CD4-positive, alpha-beta memory T cell (primary cell): ENCODE data around the gene APBA2. TPM values are rescaled to one million over a fixed set of nuclear protein-coding genes. Genes with fewer than 3 reads are reported as not detected.

ENCODE experiments used
- CTCF ChIA-PET: fragments of 350-600 bp; sonication (Branson Sonifier 250); formaldehyde crosslinking; loops from one replicate; lab custom pipeline; 2021; ENCODE audit warnings: inconsistent platforms; ENCODE audit not compliant: partially characterized antibody; lab: Charles Lee
- POLR2A ChIA-PET: fragments of 350-600 bp; sonication (Branson Sonifier 250); formaldehyde crosslinking; loops from one replicate; lab custom pipeline; 2021; ENCODE audit not compliant: partially characterized antibody; lab: Charles Lee
- DNase-seq, 5 donors: peaks; one replicate each; pipeline versions ENCODE4 v3.0.0 to v3.0.0-alpha.2; 2020 to 2022; ENCODE audit warnings: mixed read lengths in 1 of 5
- H3K27ac ChIP-seq: one replicate; pipeline ENCODE4 v1.7.0; 2013; ENCODE audit warnings: low read depth, low read length
- H3K27me3 ChIP-seq: 2 replicates; pipeline ENCODE4 v1.7.0; 2013; ENCODE audit warnings: mild to moderate bottlenecking, low read length, moderate library complexity; ENCODE audit not compliant: insufficient read depth
- H3K36me3 ChIP-seq: 2 replicates; pipeline ENCODE4 v1.7.0; 2013; ENCODE audit warnings: mild to moderate bottlenecking, low read length, moderate library complexity; ENCODE audit not compliant: insufficient read depth
- H3K4me1 ChIP-seq: 2 replicates; pipeline ENCODE4 v1.7.0; 2013; ENCODE audit warnings: mild to moderate bottlenecking, low read length, moderate library complexity; ENCODE audit not compliant: insufficient read depth
- H3K4me3 ChIP-seq, 2 donors: one replicate each; pipeline ENCODE4 v1.7.0; 2013; ENCODE audit warnings: low read length in 2 of 2, mild to moderate bottlenecking in 1 of 2
- H3K9me3 ChIP-seq, 2 donors: one replicate each; pipeline ENCODE4 v1.7.0; 2013; ENCODE audit warnings: low read length in 2 of 2, control low read depth in 1 of 2; ENCODE audit not compliant: control insufficient read depth in 1 of 2
- H3K27ac Mint-ChIP-seq, 7 donors: one replicate each; pipeline ENCODE4 v1.8.0; 2020 to 2021; ENCODE audit warnings: mixed read lengths in 7 of 7, mild to moderate bottlenecking in 6 of 7, inconsistent platforms in 3 of 7, moderate library complexity in 3 of 7
- H3K27me3 Mint-ChIP-seq, 2 donors: one replicate each; pipeline ENCODE4 v1.8.0; 2020 to 2021; ENCODE audit warnings: mixed read lengths in 2 of 2
- H3K36me3 Mint-ChIP-seq, 2 donors: one replicate each; pipeline ENCODE4 v1.8.0; 2020 to 2021; ENCODE audit warnings: mixed read lengths in 2 of 2, inconsistent platforms in 1 of 2, mild to moderate bottlenecking in 1 of 2
- H3K4me1 Mint-ChIP-seq, 4 donors: one replicate each; pipeline ENCODE4 v1.8.0; 2020 to 2021; ENCODE audit warnings: mixed read lengths in 4 of 4, mild to moderate bottlenecking in 1 of 4
- H3K4me3 Mint-ChIP-seq, 8 donors: one replicate each; pipeline ENCODE4 v1.8.0; 2020 to 2021; ENCODE audit warnings: mixed read lengths in 8 of 8, mild to moderate bottlenecking in 7 of 8, moderate library complexity in 6 of 8, inconsistent platforms in 3 of 8
- H3K9me3 Mint-ChIP-seq, 8 donors: one replicate each; pipeline ENCODE4 v1.8.0; 2020 to 2021; ENCODE audit warnings: mixed read lengths in 8 of 8, mild to moderate bottlenecking in 5 of 8, inconsistent platforms in 3 of 8, moderate library complexity in 1 of 8
- intact Hi-C: fragments of 100-400 bp; cut with micrococcal nuclease; formaldehyde crosslinking; loops from one replicate; pipeline ENCODE4 v1.15.1; 2023
- polyA plus RNA-seq, 2 donors: library from polyadenylated mRNA; unstranded; fragments of 300-500 nt; fragmentation: Illumina TruSeq; gene quantifications; one replicate each; pipeline ENCODE4 v1.2.3, GENCODE V29; 2021
- total RNA-seq, 2 experiments: library from RNA; stranded (reverse); gene quantifications; one replicate each; pipeline ENCODE4 v1.2.3, GENCODE V29; 2021

The APBA2 gene
- total and polyA plus RNA-seq, 4 experiments from 2014 or later = 11.1 to 57.3 (median 40.4) TPM

DNA sequence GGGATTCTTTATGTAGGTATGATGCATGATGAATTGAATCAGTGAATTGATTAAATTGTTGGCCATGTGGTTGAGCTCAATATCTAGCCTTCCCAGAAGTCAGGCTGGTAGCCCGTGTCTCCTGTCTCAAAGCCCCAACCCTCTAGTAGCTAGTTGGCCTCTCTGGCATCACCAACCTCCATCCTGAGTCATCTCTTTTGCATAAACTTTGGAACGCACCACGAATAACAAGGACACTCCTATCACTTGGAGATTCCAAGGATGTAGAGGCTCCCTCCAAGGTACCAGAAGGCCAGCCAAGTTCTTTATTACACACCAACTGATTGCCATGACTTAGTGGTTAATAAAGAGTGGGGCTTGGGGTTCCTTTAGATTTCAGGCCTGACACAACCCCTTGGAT lies 148.4 kb downstream of the APBA2 start:
- no peak overlapping the region for H3K27ac Mint-ChIP-seq

DNA sequence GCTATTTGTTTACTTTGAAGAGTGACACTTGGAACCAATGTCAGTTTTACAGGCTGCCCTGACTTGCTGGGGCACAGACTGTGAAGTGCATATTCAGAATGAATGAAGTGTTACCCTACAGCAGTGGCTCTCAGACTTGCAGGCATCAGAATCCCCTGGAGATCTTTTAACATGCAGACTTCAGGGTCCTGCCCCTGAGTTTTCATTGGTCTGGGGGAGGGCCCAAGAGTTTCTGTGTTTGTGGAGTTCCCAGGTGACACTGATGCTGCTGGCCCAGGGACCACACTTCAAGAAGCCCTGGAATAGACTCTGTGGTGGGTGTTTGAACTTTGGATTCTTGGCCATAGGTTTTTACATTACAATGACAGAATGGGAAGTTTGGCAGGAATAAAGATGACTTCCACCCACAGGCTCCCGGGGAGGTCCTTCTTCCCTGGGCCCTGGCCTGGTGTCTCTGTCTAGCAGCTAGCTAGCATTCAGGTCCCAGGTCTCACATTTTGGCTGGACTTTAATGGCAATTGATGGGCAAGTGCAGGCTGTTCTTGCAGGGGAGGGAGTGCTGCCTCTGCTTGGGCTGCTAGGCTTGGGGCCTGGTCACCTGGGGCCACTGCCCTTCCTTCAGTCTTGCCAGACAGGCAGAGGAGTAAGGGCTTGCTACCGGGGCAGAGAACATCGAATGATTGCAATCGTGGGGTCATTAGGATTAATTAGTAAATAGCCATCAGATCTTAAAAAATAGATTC lies 149.0 kb downstream of the APBA2 start:
- no peak overlapping the region for H3K27ac ChIP-seq
- CTCF ChIA-PET = interaction anchor here (0.8 to 1.0 kb wide), 2 partner anchors 30 to 55 kb away, joined by 3 to 4 read pairs; no protein-coding TSS in a partner anchor
- H3K9me3 ChIP-seq = no peaks in the 10 kb centered on the region
- Mint-ChIP-seq H3K27me3 (no peaks in the 10 kb centered on the region), H3K9me3 (peaks cover 0 to 3% (median 0%) of the 10 kb centered on the region in 8 donors), H3K4me1 (peaks cover 25 to 71% (median 46%) of the 10 kb centered on the region in 4 donors), H3K4me3 (no peak overlapping the region), H3K36me3 (peaks cover 3 to 4% of the 10 kb centered on the region in 2 donors), H3K27ac (peak overlapping the region in 1 of 7 donors; percentile 49)
- peaks cover 32% of the 10 kb centered on the region for H3K4me1 ChIP-seq
- no peaks in the 10 kb centered on the region for H3K27me3 ChIP-seq
- intact Hi-C loops = no loop called here
- no peaks in the 10 kb centered on the region for H3K36me3 ChIP-seq
- POLR2A ChIA-PET = no interaction called here
- DNase-seq = no peak
- no peak overlapping the region for H3K4me3 ChIP-seq

More for the DNA sequence above, 148.4 kb downstream of the APBA2 start:
- Mint-ChIP-seq H3K27me3 (no peaks in the 10 kb centered on the region), H3K4me1 (peaks cover 22 to 67% (median 41%) of the 10 kb centered on the region in 4 donors), H3K4me3 (no peak overlapping the region), H3K36me3 (peaks cover 3 to 6% of the 10 kb centered on the region in 2 donors), H3K9me3 (peaks cover 0 to 3% (median 0%) of the 10 kb centered on the region in 8 donors)
- Histone ChIP-seq H3K4me3 (no peak overlapping the region), H3K4me1 (peaks cover 26% of the 10 kb centered on the region), H3K27ac (no peak overlapping the region), H3K27me3 (no peaks in the 10 kb centered on the region), H3K36me3 (no peaks in the 10 kb centered on the region), H3K9me3 (no peaks in the 10 kb centered on the region)
- intact Hi-C loops = no loop called here
- DNase-seq = no peak
- ChIA-PET POLR2A (no interaction called here), CTCF (interaction anchor here (0.8 to 1.0 kb wide), 2 partner anchors 31 to 56 kb away, joined by 3 to 4 read pairs; no protein-coding TSS in a partner anchor)

DNA sequence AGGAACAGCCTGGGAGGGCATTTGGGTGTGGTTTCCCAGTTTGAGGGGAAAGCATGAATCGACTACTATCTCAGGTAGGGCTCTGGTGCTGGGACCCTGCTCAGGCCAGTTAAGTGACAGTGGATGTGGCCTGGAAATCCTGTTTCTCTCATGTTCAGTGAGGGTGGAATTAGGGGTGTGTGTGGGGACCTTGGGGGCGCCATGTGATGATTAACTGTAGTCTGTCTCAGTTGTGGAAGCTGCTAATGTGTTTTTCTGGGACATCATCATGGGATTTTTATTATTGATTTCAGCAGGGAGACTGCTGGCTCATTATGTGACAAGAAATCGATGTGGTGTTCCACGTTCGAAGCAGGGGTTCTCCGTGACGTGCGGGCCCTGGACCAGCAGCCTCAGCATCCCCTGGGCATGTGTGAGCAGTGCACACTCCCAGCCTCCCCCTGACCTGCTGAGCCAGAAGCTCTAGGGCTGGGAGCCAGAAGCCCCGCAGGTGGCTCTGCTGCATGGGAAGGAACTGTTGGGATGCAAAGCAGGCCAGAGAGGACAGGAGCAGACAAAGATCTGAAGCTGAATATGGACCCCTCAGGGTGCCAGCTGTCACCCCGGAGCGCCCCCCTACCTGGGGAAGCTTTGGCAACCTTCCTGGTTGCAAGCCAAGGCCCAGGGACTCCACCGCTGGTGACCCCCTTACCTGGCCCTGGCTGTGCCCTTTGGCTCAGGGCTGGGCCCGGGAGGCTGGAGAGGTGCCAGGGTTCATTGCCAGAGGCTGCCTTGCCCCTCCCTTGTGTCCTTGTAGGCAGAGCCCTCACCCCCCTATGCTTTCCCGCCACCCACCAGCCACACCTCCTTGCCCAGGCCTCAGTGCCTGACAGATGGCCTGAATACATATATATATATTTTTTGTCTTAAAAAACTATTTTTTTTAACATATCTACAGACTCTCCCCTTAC lies 149.8 kb downstream of the APBA2 start:
- no peaks in the 10 kb centered on the region for H3K9me3 ChIP-seq
- Mint-ChIP-seq H3K36me3 (peaks cover under 1 to 3% of the 10 kb centered on the region in 2 donors), H3K27ac (peak overlapping the region in 1 of 7 donors; percentile 47), H3K27me3 (no peaks in the 10 kb centered on the region), H3K9me3 (peaks cover 0 to 3% (median 0%) of the 10 kb centered on the region in 8 donors), H3K4me1 (peaks cover 28 to 76% (median 49%) of the 10 kb centered on the region in 4 donors), H3K4me3 (no peak overlapping the region)
- no peak overlapping the region for H3K27ac ChIP-seq
- no peaks in the 10 kb centered on the region for H3K27me3 ChIP-seq
- no peak overlapping the region for H3K4me3 ChIP-seq
- POLR2A ChIA-PET = no interaction called here
- CTCF ChIA-PET = no interaction called here
- no peak for DNase-seq
- no peaks in the 10 kb centered on the region for H3K36me3 ChIP-seq
- intact Hi-C loops = no loop called here
- H3K4me1 ChIP-seq = peaks cover 33% of the 10 kb centered on the region

DNA sequence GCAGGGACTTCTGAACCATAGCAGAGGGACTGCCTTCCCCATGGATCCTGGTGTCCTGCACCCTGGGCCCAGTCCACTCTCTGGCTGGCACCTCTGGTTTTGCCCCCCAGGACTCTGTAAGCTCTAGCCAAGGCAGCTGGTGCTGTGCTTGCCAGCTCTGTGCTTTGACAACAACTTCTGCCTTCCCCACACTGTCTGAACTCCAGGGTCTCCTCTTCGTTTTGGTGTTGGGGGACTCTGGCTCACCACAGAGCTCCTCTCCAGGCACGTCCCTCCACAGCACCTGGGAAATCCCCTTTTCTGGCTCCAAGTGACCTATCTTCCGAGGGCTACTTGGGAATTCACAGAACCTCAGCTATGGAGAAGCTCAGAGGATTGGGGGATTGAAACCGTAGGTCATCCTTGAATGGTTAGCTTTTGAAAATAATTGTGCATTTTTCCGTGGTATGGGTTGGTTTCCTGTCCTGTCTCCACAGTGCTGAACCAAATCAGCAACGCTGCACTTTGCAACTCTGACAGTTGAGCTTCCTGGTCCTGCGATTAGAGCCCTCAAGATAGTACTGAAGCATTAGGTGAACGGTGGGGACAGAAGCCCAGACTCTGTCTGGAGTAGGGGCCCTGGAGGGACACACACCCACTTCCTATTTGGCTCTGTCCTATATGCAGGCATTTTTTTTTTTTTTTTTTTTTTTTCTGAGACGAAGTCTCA lies 152.4 kb downstream of the APBA2 start:
- Mint-ChIP-seq H3K27ac (peak overlapping the region in 1 of 7 donors; percentile 73), H3K9me3 (no peaks in the 10 kb centered on the region), H3K36me3 (peaks cover 0 to 2% of the 10 kb centered on the region in 2 donors), H3K27me3 (no peaks in the 10 kb centered on the region), H3K4me1 (peaks cover 22 to 66% (median 42%) of the 10 kb centered on the region in 4 donors), H3K4me3 (peak overlapping the region in 6 of 8 donors; percentile 7 to 69 (median 46))
- H3K27me3 ChIP-seq = no peaks in the 10 kb centered on the region
- H3K4me1 ChIP-seq = peaks cover 30% of the 10 kb centered on the region
- H3K4me3 ChIP-seq = no peak overlapping the region
- POLR2A ChIA-PET = interaction anchor here (0.8 kb wide), 1 partner anchor 102 kb away, joined by 4 read pairs; no protein-coding TSS in a partner anchor
- H3K36me3 ChIP-seq = no peaks in the 10 kb centered on the region
- CTCF ChIA-PET = interaction anchor here (1.0 to 1.5 kb wide), 3 partner anchors 13 to 64 kb away, joined by 3 to 4 read pairs (median 3); no protein-coding TSS in a partner anchor
- no peak for DNase-seq
- intact Hi-C loops = no loop called here
- H3K9me3 ChIP-seq = no peaks in the 10 kb centered on the region
- H3K27ac ChIP-seq = no peak overlapping the region

DNA sequence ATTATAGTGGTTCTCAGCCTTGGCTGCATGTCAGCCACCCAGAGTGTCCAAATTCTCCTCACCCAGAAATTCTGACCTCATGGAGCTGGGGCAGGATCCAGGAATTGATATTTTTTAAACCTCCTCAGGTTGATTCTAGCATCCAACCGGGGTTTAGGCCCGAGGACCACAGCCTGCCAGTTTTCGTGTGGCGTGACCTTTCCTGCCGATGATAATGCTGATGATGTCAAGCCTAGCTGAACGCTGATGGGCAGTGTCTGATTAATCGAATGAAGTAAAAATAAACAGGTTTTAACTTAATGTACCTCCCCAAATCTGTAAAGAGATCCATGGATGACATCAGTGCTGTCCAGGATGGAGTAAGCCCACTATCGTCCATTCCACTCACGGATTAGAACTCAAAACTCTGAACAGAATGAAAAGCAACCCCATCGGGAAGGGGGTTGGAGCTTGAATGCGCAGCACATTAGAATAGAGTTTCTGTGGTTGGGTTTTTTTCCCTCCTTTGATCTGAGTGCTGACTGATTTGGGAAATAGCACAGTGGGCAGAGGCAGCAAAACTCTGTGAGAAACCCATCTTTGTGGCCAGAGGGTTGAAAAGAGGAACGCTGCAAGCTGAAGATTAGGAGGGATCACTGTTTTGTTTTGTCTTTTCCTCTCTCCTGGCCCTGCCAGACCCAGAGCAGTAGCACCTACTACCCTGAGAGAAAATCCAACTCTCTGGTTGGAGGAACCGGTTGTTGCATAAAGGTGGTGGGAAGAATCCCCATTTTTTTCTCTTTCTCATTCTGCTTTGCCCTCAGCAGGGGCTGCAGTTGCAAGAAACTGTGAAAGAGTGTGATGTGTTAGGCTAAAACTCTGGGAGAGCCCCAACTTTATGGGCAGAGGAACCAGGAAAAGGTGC lies 153.9 kb downstream of the APBA2 start:
- DNase-seq = no peak
- intact Hi-C loops = no loop called here
- Mint-ChIP-seq H3K27me3 (no peaks in the 10 kb centered on the region), H3K4me1 (peaks cover 20 to 61% (median 36%) of the 10 kb centered on the region in 4 donors), H3K36me3 (no peaks in the 10 kb centered on the region), H3K9me3 (no peaks in the 10 kb centered on the region), H3K27ac (peak overlapping the region in 2 of 7 donors; percentile 6 to 35), H3K4me3 (peak overlapping the region in 2 of 8 donors; percentile 16 to 46)
- no peak overlapping the region for H3K4me3 ChIP-seq
- no peaks in the 10 kb centered on the region for H3K27me3 ChIP-seq
- no peaks in the 10 kb centered on the region for H3K9me3 ChIP-seq
- CTCF ChIA-PET = interaction anchor here (1.0 to 1.5 kb wide), 2 partner anchors 62 to 65 kb away, joined by 3 read pairs; no protein-coding TSS in a partner anchor
- POLR2A ChIA-PET = no interaction called here
- H3K4me1 ChIP-seq = peaks cover 30% of the 10 kb centered on the region
- no peak overlapping the region for H3K27ac ChIP-seq
- H3K36me3 ChIP-seq = no peaks in the 10 kb centered on the region

DNA sequence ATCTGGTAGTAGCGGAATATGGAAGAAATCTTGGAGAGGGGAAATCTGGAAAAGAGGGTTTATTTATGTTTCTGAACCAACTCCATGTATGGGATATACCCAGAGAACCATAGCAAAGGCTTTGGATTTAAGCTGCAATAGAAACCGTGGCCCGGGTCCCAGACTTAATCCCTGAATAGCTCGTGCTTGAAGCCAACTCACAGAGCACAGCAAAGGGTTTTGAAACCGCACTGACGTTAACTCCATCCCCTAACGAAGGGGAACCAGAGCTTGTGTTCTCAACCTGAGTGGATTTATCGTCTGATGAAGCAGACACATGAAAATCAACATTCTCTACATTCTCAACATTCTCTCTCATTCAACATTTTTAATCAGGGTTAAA lies 154.6 kb downstream of the APBA2 start:
- no peak overlapping the region for H3K27ac Mint-ChIP-seq
- H3K36me3 Mint-ChIP-seq = no peaks in the 10 kb centered on the region
- CTCF ChIA-PET = no interaction called here

More for the DNA sequence above, 154.6 kb downstream of the APBA2 start:
- H3K27me3 Mint-ChIP-seq = no peaks in the 10 kb centered on the region
- H3K4me3 ChIP-seq = no peak overlapping the region
- no peaks in the 10 kb centered on the region for H3K36me3 ChIP-seq
- intact Hi-C loops = no loop called here
- POLR2A ChIA-PET = no interaction called here
- H3K4me1 Mint-ChIP-seq = peaks cover 21 to 54% (median 33%) of the 10 kb centered on the region in 4 donors
- H3K27ac ChIP-seq = no peak overlapping the region
- H3K27me3 ChIP-seq = no peaks in the 10 kb centered on the region
- H3K9me3 Mint-ChIP-seq = no peaks in the 10 kb centered on the region
- peaks cover 30% of the 10 kb centered on the region for H3K4me1 ChIP-seq
- H3K4me3 Mint-ChIP-seq = no peak overlapping the region
- no peak for DNase-seq
- no peaks in the 10 kb centered on the region for H3K9me3 ChIP-seq
